GM18951 (cell line): ENCODE results near the gene CNTN6.
"Not testable (repeated sequence)": the region's sequence is repeated elsewhere in the genome, so short reads cannot be mapped to it uniquely, and the experiment has no call there.

Experiments
- POLR2A ChIP-seq: IDR thresholded peaks from 4 replicates; pipeline ENCODE4 v1.6.1; 2011; ENCODE audit warnings: mild to moderate bottlenecking; ENCODE audit not compliant: insufficient read length, insufficient read depth; ENCODE audit errors: extremely low read depth
- in situ Hi-C: fragments of 300-500 bp; cut with MboI; formaldehyde crosslinking; loops from one replicate; pipeline ENCODE4 v1.12.0; 2022; ENCODE audit warnings: low sequenced_read_pairs, mixed read lengths, inconsistent platforms; ENCODE audit not compliant: unreplicated experiment

The CNTN6 gene

DNA sequence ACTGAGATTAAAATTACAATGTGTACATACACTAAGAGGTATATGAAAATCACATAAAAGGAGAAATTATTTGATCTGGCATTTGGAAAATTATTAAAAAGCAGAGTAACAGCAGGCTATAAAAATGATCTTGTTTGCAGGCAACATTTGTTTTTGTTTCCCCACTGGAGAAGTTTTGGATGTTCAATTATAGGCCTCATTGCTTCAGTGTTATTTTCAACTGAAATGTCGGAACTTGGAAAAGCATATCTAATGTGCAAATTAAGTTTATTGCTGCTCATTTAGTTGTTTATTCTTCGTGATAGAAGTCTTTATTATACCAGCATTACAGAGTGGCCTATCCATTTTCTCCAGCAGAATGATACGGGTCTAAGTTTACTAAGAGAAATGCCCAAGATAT is 263.3 kb downstream of the CNTN6 start:
- in situ Hi-C loops: no loop called here

DNA sequence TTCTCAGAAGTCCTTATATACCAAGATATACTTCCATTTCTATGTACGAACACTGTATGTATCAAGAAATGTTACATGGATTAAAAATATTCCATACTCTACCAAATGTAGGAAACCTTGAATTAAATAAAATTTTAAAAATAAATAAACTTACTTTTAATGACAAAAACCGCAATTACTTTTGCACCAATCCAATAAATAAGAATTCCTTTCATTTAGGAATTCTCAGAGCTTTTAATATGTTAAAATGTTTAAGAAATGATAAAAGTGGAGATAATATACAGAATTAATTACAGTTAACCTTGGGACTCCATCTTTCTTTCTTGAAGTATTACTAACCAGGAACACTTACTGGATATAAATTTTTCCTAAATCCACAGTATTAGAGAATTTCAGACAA is 272.7 kb downstream of the CNTN6 start:
- in situ Hi-C loops: no loop called here
- no peak for TF ChIP-seq POLR2A

More for the DNA sequence above, 263.3 kb downstream of the CNTN6 start:
- no peak for TF ChIP-seq POLR2A

DNA sequence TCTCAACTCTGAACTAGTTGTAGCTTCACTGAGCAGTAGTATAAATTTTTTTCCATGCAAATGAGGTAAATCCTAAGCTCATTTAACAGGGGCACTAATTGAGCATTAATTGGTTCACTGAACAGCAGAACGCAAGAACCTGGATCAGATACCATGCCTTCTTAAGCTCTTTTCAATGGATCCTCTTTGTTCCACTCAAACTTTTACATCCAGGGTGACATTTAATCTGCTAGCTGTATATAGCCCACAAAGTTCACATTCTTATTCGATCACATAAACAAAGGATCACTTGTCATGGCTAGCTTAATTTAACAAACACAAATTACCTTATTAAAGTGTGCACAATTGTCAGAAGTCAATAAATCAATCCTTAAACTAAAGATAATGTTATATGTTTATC is 281.6 kb downstream of the CNTN6 start:
- TF ChIP-seq POLR2A: no peak
- in situ Hi-C loops: no loop called here

DNA sequence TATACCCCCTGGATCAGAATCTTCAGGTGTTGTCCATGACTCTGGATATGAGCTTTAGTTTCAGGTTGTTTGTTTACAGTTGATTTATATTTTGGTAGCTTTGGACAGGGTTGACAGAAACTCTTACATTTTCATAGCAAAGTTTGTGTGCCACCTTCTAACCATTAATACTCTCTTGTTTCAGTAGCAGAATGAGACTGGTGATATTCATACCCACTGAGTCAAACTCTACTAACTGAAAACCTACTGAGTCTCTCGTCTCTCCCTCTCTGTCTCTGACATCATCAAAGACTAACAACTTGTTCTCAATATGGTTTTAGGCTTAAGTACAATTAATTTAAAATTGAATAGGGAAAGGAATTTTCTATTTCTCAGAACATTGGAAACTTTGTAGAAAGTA is 282.3 kb downstream of the CNTN6 start:
- TF ChIP-seq POLR2A: no peak

DNA sequence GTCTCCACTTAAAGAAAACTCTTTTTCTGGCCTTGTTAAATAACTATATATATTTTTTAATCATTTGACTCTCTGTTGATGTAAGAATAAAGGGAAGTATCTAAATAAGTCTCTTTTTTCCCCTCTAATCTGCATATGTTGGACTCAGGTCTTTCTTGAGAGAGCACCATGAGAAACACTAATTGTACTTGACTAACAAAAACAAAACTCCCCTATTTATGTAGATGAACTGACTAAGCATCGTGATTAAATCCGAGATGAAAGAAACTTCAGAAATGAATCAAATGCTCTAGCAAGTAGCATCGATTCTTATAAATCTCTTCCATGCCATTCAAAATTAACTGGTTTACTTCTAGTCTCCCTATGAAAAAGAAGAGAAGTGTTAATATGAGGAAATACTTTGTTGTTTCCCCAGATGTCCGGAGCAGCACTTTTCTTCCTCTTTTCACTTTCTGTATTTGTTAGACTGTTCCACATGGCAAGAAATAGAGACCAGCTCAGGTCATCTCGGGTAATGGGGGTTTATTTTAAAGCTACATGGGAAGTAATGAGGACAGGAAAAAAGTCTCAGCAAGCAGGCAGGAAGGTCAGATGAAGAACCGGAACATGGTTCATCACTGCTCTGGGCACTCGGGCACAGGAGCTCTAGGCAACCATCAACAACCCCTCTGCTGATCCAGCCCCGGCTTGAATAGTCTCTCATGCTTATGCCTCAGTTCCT is 288.3 kb downstream of the CNTN6 start:
- in situ Hi-C loops: no loop called here
- TF ChIP-seq POLR2A: no peak

More for the DNA sequence above, 282.3 kb downstream of the CNTN6 start:
- in situ Hi-C loops: no loop called here

DNA sequence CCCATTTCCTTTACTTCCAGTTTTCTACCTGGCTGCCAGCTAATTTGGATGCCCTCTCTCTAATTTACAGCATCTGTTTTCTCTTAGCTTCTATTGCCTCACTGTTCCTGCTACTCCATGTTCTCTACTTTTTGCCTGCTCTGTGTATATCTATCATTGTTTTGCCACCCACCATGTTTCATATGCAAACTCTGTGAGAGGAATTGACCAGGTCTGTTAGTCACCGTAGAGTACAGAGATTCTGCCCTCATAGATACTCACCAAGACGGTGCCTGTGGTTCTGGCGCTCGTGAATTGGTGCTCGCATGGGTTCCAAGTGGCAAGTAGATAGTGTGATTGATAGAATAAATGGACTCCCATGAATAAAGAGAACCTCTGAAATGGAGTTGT is 288.8 kb downstream of the CNTN6 start:
- no peak for TF ChIP-seq POLR2A
- in situ Hi-C loops: no loop called here

DNA sequence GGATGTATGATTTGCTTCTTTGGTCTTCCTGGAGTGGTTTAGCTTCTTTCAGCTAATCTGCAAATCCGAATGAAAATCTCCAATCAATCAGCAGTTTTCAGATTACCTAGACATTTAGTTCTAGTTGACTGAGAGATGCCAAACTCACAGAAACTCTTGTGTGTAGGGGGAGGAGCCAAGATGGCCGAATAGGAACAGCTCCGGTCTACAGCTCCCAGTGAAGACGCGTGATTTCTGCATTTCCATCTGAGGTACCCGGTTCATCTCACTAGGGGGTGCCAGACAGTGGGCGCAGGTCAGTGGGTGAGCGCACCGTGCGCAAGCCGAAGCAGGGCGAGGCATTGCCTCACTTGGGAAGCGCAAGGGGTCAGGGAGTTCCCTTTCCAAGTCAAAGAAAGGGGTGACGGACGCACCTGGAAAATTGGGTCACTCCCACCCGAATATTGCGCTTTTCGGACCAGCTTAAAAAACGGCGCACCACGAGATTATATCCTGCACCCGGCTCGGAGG is 294.6 kb downstream of the CNTN6 start:
- in situ Hi-C loops: not testable (repeated sequence)

DNA sequence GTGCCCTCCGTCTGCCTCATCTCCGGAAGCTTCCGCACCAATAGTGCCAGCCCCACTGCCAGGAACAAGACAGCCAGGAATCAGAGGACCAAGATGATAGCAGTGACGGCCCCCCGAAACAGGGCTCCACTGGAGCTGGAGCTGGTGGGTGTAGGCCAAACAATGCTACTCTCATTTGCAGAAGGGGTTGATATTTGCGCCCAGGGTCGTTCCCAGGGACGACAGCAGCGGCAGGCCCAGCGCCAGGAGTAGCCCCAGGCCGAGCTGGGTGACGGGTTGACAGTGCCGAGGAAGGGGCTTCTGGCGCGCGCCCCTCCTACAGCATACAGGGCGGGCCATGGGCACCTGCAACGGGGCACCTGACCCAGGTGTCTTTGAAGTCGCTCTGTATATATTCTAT is 301.4 kb downstream of the CNTN6 start:
- TF ChIP-seq POLR2A: no peak
- in situ Hi-C loops: no loop called here

DNA sequence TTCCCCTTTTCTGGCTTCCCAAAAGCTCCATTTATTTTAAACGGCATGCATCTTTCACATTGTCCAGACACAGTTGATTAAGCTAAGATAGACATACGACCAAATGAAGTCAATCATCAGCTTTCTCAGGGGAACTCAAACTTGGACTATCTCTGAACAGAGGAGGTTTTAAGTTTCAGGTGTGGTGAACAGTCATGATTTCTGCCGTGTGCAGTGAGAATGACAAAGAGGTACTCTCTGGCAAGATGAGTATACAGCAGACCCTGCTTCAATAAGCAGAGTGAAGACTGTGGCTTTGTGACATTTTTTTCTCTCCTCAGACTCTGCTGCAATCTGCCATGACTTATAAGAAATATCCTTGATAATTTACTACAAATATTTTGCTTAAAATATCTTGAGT is 307.7 kb downstream of the CNTN6 start:
- TF ChIP-seq POLR2A: no peak
- in situ Hi-C loops: no loop called here

DNA sequence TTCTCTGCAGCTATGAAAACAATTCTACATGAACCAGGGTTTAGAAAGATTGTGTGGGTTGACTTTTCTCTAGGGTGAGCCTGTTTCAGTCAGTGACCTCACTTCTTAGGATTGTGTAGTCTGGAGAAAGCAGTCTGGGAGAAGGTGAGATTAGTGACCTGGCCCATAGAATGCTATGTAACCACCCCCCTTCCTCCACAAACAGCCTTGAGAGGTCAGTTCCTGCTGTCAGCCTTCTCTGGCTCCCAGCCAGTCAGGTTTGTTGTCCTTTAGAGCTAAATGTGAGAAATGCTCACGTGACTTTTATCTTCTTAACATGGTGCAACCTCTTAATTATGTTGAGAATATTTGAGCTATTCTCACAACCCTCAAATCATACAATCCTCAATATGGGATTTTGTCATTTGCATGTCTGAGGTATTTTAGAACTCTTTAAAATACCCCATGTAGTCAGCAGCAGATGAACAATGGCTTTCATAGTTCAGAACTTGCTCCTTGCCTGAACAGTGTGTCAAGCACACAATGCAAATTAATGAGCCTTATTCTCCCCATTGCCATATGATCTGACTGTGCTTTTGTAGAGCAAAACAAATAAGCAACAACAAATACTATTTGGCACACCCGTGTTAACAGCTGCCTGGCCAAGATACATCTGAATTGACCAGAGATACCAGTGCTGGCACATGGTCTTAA is 311.6 kb downstream of the CNTN6 start:
- in situ Hi-C loops: no loop called here
- no peak for TF ChIP-seq POLR2A

DNA sequence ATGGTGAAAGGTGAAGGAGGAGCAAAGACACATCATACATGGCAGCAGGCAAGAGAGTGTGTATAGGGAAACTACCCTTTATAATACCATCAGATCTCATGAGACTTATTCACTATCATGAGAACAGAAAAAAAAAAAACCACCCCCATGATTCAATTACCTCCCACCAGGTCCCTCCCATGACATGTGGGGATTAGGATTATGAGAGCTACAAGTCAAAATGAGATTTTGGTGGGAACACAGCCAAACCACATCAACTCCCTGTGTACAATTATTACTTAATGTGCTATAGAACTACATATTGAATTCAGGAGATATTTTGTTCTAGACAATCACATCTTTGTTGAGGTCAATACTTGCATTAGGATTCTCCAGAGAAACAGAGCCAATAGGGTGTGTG is 313.4 kb downstream of the CNTN6 start:
- in situ Hi-C loops: no loop called here
- TF ChIP-seq POLR2A: no peak

DNA sequence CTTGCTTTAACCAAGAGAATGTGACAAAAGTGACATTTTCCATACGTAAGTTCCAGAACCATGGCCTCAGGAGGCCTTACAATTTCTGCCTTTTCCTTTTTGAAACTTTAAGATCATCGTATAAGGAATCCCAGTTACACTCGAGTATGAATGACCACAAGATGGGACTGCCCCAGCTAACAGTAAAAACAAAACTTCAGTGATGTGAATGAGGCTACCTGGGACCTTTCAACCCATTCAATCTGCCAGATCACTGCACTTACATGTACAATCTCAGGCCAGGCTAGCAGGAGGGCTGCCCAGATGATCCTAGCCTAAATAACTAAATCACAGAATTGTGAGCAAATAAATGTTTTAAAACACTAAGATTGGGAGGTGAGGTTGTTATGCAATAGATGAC is 328.8 kb downstream of the CNTN6 start:
- in situ Hi-C loops: no loop called here
- no peak for TF ChIP-seq POLR2A

DNA sequence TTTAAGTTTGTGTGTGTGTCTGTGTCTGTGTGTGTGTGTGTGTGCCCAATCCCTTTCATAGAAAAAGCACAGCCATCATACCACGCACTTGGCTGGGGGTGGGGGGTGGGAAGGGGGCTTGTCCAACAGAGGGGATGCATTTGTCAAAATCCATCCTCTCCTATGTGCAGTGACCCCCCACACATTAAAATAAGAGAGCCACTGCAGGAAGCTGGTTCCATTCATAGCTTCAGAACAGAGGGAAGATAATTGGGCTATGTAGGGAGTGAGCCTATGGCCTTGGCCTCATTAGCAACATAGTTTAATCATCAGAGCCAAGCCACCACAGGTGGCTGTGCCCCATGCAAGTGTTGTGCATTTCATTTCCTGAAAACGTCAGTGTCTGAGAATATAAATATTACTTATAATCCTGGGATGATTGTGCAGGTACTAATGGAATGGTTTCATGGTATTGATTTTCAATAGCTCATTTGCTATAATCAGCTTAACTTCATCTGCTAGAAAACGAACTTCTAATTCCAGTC is 330.8 kb downstream of the CNTN6 start:
- no peak for TF ChIP-seq POLR2A
- in situ Hi-C loops: no loop called here

DNA sequence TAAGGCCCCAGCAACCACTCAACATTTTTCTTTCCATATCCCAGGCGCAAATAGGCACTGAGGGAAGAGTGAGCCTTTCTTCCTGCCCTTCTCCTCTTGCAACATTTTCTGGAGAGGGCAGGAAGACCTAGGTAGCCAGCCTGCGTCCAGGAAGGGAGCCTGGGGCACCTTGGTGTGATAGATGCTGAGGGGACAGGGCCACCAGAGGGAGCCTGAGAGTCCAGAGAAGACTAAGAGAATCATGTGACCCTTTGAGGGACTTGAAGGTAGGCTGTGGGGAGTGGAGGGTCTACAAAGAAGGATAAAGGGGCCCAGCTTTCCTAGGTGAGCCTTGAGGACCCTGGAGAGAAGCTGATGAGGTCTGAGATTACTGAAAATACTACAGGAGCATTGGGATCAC is 346.6 kb downstream of the CNTN6 start:
- in situ Hi-C loops: no loop called here
- no peak for TF ChIP-seq POLR2A
